ENCODE measurements around the gene RIPK3. TPM values are rescaled to one million over a fixed set of nuclear protein-coding genes. Genes with fewer than 3 reads are reported as not detected.
A peak's percentile ranks its signal among the peaks of the same experiment; 100 is the strongest.

The RIPK3 gene
- total and polyA plus RNA-seq, 4 donors = 1.0 to 2.9 (median 1.9) TPM

GRCh38 chr14:24338843-24339242 lies 948 bp downstream of the RIPK3 start:
- Histone ChIP-seq H3K9ac (ENCODE audit: low read depth in 1 of 2, low read length in 2 of 2) (peak overlapping the region in 1 of 2 donors; percentile 38), H3K27me3 (ENCODE audit: control insufficient read depth in 4 of 4, insufficient read depth in 4 of 4, low read length in 3 of 4) (no peaks in the 10 kb centered on the region), H3K4me3 (ENCODE audit: low read depth in 1 of 3, low read length in 3 of 3) (peak overlapping the region in 1 of 3 donors; percentile 32), H3K4me1 (ENCODE audit: control insufficient read depth in 4 of 4, insufficient read depth in 4 of 4, low read length in 3 of 4) (peaks cover 3 to 28% (median 10%) of the 10 kb centered on the region in 4 donors), H3K36me3 (ENCODE audit: control insufficient read depth in 4 of 4, insufficient read depth in 3 of 4, low read depth in 1 of 4, low read length in 3 of 4) (no peaks in the 10 kb centered on the region), H3K9me3 (ENCODE audit: control insufficient read depth in 4 of 4, low read length in 3 of 4) (no peaks in the 10 kb centered on the region), H3K27ac (ENCODE audit: low read depth in 1 of 2, low read length in 2 of 2) (no peak overlapping the region)
- no peak for TF ChIP-seq HNF4G (IDR thresholded peaks at IDR 0.05)
- TF ChIP-seq HNF4A (conservative IDR thresholded peaks at IDR 0.05) = no peak
- no peak for TF ChIP-seq FOXA1 (IDR thresholded peaks at IDR 0.05)
- no peak for TF ChIP-seq RAD21 (IDR thresholded peaks at IDR 0.05)
- TF ChIP-seq FOXA2 (IDR thresholded peaks at IDR 0.05) = no peak
- TF ChIP-seq, protein P1, sequence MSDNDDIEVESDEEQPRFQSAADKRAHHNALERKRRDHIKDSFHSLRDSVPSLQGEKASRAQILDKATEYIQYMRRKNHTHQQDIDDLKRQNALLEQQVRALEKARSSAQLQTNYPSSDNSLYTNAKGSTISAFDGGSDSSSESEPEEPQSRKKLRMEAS (IDR thresholded peaks at IDR 0.05) = no peak
- TF ChIP-seq, protein P2, sequence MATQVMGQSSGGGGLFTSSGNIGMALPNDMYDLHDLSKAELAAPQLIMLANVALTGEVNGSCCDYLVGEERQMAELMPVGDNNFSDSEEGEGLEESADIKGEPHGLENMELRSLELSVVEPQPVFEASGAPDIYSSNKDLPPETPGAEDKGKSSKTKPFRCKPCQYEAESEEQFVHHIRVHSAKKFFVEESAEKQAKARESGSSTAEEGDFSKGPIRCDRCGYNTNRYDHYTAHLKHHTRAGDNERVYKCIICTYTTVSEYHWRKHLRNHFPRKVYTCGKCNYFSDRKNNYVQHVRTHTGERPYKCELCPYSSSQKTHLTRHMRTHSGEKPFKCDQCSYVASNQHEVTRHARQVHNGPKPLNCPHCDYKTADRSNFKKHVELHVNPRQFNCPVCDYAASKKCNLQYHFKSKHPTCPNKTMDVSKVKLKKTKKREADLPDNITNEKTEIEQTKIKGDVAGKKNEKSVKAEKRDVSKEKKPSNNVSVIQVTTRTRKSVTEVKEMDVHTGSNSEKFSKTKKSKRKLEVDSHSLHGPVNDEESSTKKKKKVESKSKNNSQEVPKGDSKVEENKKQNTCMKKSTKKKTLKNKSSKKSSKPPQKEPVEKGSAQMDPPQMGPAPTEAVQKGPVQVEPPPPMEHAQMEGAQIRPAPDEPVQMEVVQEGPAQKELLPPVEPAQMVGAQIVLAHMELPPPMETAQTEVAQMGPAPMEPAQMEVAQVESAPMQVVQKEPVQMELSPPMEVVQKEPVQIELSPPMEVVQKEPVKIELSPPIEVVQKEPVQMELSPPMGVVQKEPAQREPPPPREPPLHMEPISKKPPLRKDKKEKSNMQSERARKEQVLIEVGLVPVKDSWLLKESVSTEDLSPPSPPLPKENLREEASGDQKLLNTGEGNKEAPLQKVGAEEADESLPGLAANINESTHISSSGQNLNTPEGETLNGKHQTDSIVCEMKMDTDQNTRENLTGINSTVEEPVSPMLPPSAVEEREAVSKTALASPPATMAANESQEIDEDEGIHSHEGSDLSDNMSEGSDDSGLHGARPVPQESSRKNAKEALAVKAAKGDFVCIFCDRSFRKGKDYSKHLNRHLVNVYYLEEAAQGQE (IDR thresholded peaks at IDR 0.05) = no peak
- no peak for TF ChIP-seq ATF3 (IDR thresholded peaks at IDR 0.05)
- TF ChIP-seq SP1 (IDR thresholded peaks at IDR 0.05) = no peak
- no peak for TF ChIP-seq RXRA (IDR thresholded peaks at IDR 0.05)
- 82% methylated on average over 14 of the region's 14 CpGs for WGBS
- no peak for DNase-seq (ENCODE audit: low spot score)

DNA sequence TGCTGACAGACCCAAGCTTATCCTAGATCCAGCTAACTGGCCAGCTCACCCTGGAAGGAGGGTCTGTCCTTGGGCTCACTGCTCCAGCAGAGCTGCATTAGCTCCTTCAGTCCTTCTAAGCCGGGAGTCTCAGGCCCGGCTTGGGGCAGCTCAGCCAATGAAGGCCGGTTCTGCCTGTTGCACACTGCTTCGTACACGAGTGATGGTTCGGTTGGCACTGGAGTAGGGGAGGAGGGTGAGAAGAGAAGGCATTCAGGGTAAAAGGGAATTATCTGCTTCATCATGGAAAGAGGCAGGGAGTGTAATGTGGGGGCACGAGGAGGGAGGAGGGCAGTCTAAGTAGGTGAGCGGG lies 2.0 kb downstream of the RIPK3 start:
- WGBS = 97% methylated on average over 8 of the region's 8 CpGs
- DNase-seq (ENCODE audit: low spot score) = no peak
- Histone ChIP-seq H3K36me3 (ENCODE audit: control insufficient read depth in 4 of 4, insufficient read depth in 3 of 4, low read depth in 1 of 4, low read length in 3 of 4) (no peaks in the 10 kb centered on the region), H3K9me3 (ENCODE audit: control insufficient read depth in 4 of 4, low read length in 3 of 4) (no peaks in the 10 kb centered on the region), H3K4me3 (ENCODE audit: low read depth in 1 of 3, low read length in 3 of 3) (no peak overlapping the region), H3K27ac (ENCODE audit: low read depth in 1 of 2, low read length in 2 of 2) (no peak overlapping the region), H3K4me1 (ENCODE audit: control insufficient read depth in 4 of 4, insufficient read depth in 4 of 4, low read length in 3 of 4) (peaks cover 4 to 35% (median 15%) of the 10 kb centered on the region in 4 donors), H3K27me3 (ENCODE audit: control insufficient read depth in 4 of 4, insufficient read depth in 4 of 4, low read length in 3 of 4) (no peaks in the 10 kb centered on the region), H3K9ac (ENCODE audit: low read depth in 1 of 2, low read length in 2 of 2) (no peak overlapping the region)
- TF ChIP-seq GABPA (IDR thresholded peaks at IDR 0.05 in 1 of 2, conservative IDR thresholded peaks at IDR 0.05 in 1 of 2) (no peak), RXRA (IDR thresholded peaks at IDR 0.05) (no peak), HNF4A (conservative IDR thresholded peaks at IDR 0.05) (no peak), FOXA2 (IDR thresholded peaks at IDR 0.05) (no peak), FOXA1 (IDR thresholded peaks at IDR 0.05) (no peak)
- TF ChIP-seq, protein P1 (IDR thresholded peaks at IDR 0.05) = no peak
- TF ChIP-seq, protein P2 (IDR thresholded peaks at IDR 0.05) = no peak

Measured in liver (tissue), 9 donors.